Upper lobe of left lung (tissue), 4 donors: ENCODE measurements around the gene NFRKB.

Experiments
- EP300 ChIP-seq, 4 donors: sonication (generic); formaldehyde crosslinking; IDR thresholded peaks; one replicate each; pipeline ENCODE4 v1.5.1; 2017; ENCODE audit warnings: antibody characterized with exemption in 4 of 4, control low read depth in 2 of 4
- POLR2A ChIP-seq, 4 donors: fragments of 450-650 bp; IDR thresholded peaks; one replicate each; pipeline ENCODE4 v1.5.1; 2016 to 2017; ENCODE audit warnings: antibody characterized with exemption in 4 of 4, mild to moderate bottlenecking in 2 of 4

- TF ChIP-seq EP300 (IDR thresholded peaks at IDR 0.05) (peak in 1 of 4 donors; percentile 61), POLR2A (IDR thresholded peaks at IDR 0.05) (peak in 3 of 4 donors; percentile 22 to 71 (median 52))
Measured at GRCh38 chr11:129861702-129862522, 33.5 kb downstream of the NFRKB start.
